Measurements from ENCODE around the gene POMZP3. TPM values are rescaled to one million over a fixed set of nuclear protein-coding genes. Genes with fewer than 3 reads are reported as not detected.
"Not testable (repeated sequence)": the region's sequence is repeated elsewhere in the genome, so short reads cannot be mapped to it uniquely, and the experiment has no call there.

POMZP3 gene
- total RNA-seq, 4 donors from 2014 or later = 1.5 to 38.2 (median 9.3) TPM

GRCh38 chr7:76560157-76560556, 66.9 kb downstream of the POMZP3 start:
- H3K27ac ChIP-seq; H3K4me1 ChIP-seq; H3K36me3 ChIP-seq; intact Hi-C loops (cut with DNase I; ENCODE audit: low total_unique reads); DNase-seq; H3K9me3 ChIP-seq; H3K27me3 ChIP-seq; H3K4me3 ChIP-seq; in situ Hi-C loops (cut with MboI; ENCODE audit: low pct_ligation_motif_present in 1 of 4, low pct_unique_long_range_greater_than_20kb in 1 of 4, low sequenced_read_pairs in 3 of 4): not testable (repeated sequence)
- WGBS, 2 donors (ENCODE audit: low coverage in 1 of 2) = 82% methylated on average over 4 of the region's 4 CpGs; no CpG with 5 or more reads in 1 of the 2 donors

Other genes with a start within 250 kb of the POMZP3 start
- under 1 TPM in 1 of 4 donors, not detected in 3; 0.41 TPM for gene SSC4D, start 217.6 kb downstream of the POMZP3 start, total RNA-seq
- 1 to 10 TPM in 2 of 4 donors, not detected in 2; 3.0 to 3.4 TPM for gene ZP3, start 202.3 kb downstream of the POMZP3 start, total RNA-seq
- 100 to 1,000 TPM in 2 of 4 donors, 10 to 100 TPM in 2; 73.0 to 169 (median 119) TPM for gene DTX2, start 165.6 kb downstream of the POMZP3 start, total RNA-seq
- gene UPK3B, start 116.7 kb downstream of the POMZP3 start, total RNA-seq = 10 to 100 TPM in 1 of 4 donors, 1 to 10 TPM in 2, not detected in 1; 3.0 to 11.6 (median 4.9) TPM
- gene SPDYE16, start 84.0 kb downstream of the POMZP3 start, total RNA-seq = not detected

Data from transverse colon (tissue), 4 donors.